HEK293 (cell line): Measurements from ENCODE around the gene SCYL3.

Source experiments
- SALL2 ChIP-seq: fragments of 450-650 bp; formaldehyde crosslinking; IDR thresholded peaks from 2 replicates; pipeline ENCODE4 v1.5.0; 2017; ENCODE audit warnings: missing biosample characterization, mild to moderate bottlenecking, missing genetic modification characterization, borderline replicate concordance
- SP2 ChIP-seq: fragments of 450-650 bp; formaldehyde crosslinking; IDR thresholded peaks from 2 replicates; pipeline ENCODE4 v1.5.1; 2016; ENCODE audit warnings: missing biosample characterization, missing genetic modification characterization
- ZBTB6 ChIP-seq: fragments of 450-650 bp; formaldehyde crosslinking; IDR thresholded peaks from 2 replicates; pipeline ENCODE4 v1.5.1; 2017; ENCODE audit warnings: missing biosample characterization, missing genetic modification characterization
- ZNF16 ChIP-seq: fragments of 450-650 bp; formaldehyde crosslinking; IDR thresholded peaks from 2 replicates; pipeline ENCODE4 v1.5.1; 2016; ENCODE audit warnings: low read depth, missing biosample characterization, missing genetic modification characterization
- ZNF202 ChIP-seq: fragments of 450-650 bp; formaldehyde crosslinking; IDR thresholded peaks from 2 replicates; pipeline ENCODE4 v1.5.1; 2016; ENCODE audit warnings: missing biosample characterization, missing genetic modification characterization, borderline replicate concordance
- ZNF658 ChIP-seq: fragments of 450-650 bp; formaldehyde crosslinking; IDR thresholded peaks from 2 replicates; pipeline ENCODE4; 2016; ENCODE audit warnings: missing biosample characterization, missing genetic modification characterization

DNA sequence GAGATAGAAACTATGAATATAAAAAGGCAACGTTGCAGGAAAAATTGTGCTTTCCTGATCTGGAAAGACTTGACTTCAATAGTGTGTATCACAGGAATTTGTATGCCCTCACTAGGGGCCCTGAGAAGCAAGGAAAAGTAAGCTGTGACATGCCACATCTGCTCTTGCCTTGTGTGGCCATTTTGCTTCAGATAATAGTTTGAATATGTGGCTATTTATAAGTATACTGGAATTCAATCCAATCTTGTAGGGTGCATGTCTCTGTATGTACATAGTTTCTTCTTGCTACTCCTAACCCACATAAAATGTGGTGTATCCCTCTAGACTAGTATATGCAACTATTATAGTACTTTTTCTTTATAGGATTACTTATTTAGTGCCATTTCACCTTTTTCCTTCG, 31.1 kb upstream of the SCYL3 start:
- TF ChIP-seq SP2 (no peak), ZBTB6 (tag by site-specific recombination) (no peak), SALL2 (tag by site-specific recombination) (no peak), ZNF658 (tag by site-specific recombination) (no peak), ZNF202 (tag by site-specific recombination) (no peak), ZNF16 (no peak)
